GM18868 (cell line): ENCODE data around the gene CHST15.

Experiments
- ATAC-seq: cut with Tn5 transposase; IDR thresholded peaks from one replicate; pipeline ENCODE4 v1.9.1; 2021; ENCODE audit warnings: mild to moderate bottlenecking, moderate library complexity; ENCODE audit not compliant: unreplicated experiment

The CHST15 gene

DNA sequence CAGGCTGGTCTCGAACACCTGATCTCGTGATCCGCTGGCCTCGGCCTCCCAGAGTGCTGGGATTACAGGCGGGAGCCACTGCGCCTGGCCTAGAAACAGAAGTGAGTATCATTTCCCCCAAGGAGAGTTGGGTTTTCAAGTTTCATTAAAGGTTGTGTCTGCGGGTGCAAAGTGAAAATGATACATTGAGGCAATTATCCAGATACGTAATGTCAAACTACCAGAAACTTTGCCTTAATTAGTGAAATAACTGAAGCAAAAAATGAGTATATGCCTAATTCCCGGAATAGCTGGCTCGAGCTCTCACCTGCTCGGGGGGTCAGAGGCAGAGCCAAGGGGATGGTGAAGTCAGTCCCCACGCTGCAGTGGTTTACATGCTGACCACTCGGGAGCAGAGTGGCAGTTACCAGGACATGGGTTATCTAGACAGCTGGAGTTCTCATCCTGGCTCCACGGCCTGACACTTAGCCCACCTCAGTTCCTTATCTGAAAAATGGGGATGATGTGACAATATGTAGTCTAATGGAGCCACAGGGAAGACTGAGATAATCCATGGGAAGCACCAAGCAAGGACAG, 25.5 kb downstream of the CHST15 start:
- ATAC-seq, result no peak

DNA sequence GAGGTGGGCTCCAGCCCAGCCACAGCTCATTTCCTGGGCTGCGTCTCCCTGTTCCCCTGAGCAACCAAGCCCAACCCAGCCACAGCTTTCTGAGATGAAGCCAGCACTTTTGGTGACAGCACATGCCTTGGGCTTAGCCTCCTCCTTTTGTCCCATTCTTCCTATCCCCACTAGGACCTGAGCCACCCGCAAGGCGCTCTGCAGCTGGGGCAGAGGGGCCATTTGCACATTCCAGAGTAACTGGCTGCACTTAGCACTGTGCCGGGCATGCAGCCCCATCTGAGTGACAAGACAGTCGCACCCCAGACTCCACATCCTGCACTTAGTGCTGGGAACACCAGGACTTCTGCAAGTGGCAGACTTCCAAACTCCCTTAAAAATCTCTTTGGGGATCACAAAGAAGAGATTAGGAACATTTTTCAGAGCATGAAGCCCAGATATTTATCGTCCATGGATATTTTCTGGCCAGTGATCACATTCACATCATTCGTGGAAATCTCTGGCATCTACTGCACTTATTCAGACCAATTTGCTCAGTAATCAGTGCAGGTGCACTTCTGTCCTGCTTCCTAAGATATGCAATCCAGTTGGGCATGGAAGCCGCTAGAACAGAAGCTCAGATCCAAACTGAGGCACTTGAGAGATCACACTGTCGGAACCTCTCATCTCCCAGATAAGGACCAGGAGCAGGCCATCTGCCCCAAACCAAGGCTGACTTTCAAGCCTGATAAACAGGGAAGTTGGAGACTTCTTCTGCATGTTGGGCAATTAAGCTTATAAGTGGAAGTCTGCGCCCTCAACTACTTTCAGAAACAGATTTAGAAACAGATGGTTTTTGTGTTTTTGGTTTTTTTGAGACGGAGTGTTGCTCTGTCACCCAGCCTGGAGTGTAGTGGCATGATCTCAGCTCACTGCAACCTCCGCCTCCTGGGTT, 26.4 kb downstream of the CHST15 start:
- ATAC-seq, result no peak

DNA sequence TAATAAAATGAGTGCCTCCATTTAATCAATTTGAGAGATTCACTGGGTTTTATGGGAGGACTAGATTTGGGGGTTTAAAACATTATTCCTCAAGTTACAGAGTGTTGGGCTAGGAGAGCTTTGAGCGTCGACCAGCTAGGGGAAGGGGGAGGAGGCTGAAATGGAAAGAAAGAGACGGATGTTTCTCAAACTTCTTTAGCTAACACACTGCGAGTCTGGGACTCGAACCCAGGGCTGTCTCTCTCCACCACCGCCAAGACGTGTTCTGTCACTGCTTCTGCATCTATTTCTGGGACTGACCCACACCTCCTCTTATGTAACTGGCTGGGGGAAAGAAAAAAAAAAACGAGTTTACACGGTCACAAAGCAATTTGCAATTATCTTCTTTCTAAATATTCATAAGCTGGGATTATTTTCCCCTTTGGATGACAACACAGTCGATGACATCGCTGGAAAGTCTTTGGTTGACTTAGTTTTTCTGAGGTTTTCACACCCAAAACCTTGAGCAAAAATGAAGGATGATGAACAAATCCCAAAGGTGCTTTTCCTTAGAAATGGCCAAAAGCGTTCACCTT, 27.2 kb downstream of the CHST15 start:
- ATAC-seq, result no peak

DNA sequence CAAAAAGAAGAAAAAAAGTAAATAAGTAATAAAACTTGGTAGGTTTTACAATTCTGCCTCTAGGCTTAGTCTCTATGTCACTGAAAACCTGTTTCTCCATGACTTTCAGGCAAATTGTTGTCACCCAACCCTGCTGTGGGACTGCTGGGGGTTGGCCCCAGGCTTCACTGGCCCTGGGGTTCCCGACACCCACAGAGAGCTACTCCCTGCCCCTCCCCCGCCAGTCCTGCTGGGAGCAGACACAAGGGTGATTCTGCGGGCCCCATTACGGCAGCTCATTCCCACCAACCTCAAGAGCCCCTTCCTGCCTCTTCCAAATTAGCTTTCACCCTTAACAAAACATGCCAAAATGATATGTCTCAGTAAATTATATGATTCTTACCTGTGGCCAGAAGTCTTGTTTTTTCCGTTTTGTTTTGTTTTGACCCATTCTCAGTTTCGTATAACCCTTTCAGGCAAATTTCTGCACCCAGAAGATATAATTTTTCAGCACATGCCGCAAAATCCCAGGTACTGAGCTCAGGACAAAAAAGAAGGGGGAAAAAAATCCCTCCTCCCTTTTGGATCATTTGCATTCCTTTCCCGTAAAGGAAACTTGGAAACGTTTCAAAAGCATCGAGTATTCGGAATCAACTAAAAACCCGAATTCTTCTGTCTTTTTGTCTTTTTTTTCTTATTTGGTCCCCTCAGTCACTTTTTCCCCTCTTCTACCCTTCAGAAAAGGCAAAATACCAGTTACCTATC, 27.8 kb downstream of the CHST15 start:
- ATAC-seq, result no peak

DNA sequence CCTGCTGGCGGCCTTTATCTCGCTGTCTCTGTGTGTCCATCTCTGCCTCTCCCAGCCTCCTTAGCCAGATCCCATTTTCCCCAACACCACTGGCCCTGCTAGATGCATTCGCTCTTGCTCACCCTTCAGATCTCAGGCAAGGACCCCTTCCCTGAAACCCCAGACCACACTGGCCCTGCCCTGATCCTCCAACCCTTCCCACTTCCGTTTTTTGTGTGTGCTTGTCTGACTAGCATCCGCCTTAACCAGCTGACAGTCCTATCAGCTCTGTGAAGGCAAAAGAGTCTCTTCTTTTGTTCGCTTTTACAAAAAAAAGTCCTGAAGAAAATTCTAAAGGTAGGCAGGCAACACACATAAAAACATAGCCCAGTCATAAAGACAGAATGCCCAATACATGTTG, 28.7 kb downstream of the CHST15 start:
- no peak for ATAC-seq

DNA sequence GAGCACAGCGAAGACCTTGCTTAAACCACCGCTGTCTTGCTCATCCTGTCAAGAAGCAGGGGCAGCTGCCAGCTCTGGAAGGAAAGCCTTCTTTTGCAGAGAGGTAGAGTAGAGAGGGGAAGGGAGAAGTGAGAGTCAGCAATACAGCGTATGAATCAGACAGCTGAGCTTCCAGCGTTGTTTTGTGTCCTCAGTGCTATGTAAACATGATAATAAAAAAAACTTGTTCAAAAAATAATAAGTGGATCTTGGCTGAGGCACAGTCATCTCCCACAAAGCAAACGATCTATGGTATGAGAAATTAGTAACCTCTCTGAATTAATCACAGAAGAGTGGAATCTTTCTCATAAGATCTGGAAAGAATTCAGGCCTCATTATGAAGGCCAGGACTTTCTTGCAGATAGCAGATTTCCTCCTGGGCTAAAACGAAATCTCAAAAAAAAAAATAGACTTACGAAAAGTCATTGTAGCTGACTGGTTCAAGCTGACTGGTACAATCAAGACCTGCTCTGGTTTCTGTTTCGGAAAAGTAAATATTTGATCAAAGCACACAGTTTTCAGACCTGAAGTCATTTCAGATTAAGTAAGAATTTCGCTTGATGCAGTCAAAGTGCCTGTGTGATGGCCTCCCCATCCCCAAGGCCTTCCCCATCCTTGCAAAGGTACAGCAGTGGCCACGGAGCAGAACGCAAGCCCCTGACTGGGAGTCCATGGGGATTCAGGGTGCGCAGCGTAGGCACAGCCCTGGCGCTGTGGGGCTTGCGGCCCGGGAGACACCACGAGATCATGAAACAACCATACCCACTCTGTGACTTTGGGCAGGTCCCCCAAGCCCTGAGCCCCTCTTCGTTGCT, 29.4 kb downstream of the CHST15 start:
- no peak for ATAC-seq

DNA sequence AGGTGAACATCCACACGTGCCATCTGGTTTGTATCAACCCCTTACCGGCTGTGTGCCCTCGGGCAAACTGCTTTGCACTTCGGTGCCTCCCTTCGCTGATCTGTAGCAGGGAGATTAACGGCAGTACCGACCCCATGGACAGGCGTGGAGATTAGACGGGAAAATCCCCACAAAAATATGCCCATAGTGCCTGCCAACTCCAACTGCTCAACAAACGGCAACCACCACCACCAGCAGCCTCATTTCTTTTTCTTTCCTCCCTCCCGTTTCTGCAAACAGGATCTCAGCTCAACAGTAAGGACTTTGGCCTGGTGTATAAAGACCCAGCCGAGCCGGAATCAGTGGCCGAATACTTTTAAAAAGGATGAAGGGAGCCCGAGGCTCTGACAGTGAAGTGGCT, 31.0 kb downstream of the CHST15 start:
- no peak for ATAC-seq

DNA sequence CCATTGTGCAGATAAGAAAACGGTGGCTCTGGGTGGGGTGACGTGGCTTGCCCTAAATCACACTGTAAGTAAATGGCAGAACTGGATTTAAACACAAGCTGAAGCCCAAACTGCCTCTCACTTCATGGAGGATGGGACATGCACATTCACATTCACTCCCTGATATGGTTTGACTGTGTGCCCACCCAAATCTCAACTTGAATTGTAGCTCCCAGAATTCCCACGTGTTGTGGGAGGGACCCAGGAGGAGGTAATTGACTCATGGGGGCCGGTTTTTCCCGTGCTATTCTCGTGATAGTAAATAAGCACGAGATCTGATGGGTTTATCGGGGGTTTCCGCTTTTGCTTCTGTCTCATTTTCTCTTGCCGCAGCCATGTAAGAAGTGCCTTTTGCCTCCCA, 32.4 kb downstream of the CHST15 start:
- ATAC-seq, result no peak

DNA sequence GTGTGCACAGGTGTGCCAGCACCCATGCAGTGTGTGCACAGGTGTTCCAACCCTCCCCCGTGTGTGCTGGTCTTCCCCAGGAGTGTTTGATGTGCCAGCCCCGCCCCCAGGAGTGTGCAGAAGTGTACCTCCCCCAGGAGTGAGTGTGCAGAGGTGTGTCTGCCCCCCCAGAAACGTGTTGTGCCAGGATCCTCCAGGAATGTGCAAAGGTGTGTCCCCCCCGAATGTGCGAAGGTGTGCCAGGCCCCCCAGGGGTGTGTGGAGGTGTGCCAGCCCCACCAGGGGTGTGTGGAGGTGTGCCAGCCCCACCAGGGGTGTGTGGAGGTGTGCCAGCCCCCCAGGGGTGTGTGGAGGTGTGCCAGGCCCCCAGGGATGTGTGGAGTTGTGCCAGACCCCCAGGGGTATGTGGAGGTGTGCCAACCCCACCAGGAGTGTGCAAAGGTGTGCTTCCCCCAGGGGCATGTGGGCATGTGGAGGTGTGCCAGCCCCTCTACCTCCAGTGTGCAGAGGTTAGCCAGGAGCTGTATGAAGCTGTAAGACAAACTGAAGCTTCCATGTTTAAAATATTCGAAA, 33.2 kb downstream of the CHST15 start:
- no peak for ATAC-seq

DNA sequence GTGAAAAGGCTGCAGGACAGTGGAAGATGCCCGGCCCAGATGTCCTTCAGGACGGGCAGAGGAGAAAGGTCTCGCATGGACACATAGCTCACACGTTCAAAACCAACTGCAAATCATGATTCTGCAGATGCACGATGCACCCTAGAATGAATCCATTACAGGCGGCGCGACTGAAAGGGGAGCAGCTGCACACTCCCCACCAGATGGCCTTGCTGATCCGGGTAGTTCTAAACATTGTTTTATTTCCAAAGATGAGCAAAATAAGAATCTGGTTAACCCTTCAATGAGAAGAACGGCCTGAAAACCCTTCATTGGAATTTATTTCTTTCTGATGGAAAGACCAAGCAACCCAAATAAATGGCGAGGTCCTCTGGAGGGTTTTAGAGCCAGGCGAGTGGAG, 33.8 kb downstream of the CHST15 start:
- no peak for ATAC-seq

DNA sequence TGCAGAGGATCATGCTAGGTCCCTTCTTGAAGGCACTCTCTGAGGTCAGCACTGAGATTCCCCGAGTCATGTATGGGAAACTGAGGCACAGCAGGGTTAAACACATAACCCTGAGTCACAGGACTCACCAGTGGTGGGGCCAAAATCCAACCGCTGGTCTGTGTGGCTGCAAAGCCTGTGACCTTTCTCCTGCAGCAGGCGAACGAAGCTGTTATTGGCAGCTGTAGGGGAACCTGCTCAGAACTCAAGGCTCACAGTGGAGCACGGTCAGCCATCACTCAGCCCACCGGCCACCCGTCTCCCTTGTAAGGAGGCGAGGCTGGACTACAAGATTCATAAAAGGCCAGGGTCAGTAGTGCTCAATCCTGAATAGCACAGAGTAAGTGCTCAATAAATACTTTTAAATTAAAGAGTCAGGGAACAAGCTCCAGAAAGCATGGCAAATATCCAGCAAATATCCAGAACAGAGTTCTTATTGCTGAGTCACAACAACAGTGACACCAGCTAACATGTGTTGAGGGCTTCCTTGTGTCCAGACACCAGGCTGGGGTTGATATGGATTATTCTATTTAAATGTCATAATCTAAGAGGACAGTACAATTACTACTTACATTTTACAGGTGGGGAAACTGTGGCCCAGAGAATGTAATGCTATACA, 34.9 kb downstream of the CHST15 start:
- no peak for ATAC-seq

DNA sequence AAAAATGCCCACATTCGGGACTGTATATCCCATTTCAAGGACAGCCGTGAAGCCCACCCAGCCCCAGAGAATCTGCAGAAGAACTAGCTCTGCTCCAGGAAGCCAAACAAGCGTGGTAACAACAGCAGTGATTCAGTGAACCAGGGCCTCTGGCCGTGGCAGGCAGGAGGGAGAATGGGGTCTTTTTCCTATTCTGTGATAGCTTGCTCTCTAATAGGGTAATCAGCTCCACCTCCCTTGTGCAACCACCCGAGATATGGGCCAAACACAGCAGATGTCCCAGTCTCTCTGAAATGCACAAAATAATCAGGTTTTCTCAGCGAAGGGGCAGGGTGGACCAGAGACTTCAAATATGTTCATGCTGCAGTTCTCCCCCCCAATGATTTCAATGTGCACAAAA, 35.8 kb downstream of the CHST15 start:
- ATAC-seq, result no peak

DNA sequence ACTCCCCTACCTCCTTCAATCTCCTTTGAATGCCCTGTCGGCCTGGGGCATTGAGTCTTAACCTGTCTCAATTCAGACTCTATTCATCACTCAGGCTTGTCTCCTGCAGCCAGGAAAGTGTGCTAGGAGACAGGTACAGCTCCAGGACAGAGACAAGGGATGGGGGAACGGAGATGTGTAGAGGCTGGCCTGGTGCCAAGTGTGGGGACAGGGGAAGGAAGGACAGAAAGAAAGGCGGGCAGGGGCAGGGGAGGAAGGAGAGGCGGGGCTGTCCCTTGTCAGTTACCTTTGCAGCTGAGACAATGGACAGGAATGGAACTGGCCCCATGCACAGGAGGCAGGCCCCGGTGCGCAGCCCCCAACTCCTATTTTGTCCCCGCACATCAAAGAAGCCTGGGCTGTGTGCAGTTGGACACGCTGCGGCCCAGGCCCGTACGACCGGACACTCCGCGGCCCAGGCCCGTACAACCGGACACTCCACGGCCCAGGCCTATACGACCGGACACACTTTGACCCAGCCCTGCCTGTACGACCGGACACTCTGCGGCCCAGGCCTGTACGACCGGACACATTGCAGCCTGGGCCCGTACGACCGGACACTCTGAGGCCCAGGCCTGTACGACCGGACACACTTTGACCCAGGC, 36.9 kb downstream of the CHST15 start:
- no peak for ATAC-seq

DNA sequence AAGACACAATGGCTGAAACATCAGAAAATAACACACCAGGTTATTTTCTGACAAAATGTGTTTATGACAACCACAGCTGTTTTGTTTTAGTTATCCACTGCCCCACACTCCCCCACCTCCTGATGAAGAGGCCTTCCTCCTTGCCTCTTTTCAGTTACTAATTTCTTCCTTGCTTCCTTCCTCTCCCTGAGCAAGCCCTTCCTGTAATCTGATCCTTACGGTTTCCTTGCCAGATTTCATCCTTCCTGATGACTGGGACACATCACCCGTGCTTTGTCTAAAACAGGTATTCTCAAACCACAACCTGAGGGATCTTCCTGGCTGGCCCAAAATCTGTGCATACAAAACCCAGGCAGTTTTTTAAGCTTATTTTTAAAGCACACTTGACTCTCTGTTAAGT, 39.4 kb downstream of the CHST15 start:
- no peak for ATAC-seq

DNA sequence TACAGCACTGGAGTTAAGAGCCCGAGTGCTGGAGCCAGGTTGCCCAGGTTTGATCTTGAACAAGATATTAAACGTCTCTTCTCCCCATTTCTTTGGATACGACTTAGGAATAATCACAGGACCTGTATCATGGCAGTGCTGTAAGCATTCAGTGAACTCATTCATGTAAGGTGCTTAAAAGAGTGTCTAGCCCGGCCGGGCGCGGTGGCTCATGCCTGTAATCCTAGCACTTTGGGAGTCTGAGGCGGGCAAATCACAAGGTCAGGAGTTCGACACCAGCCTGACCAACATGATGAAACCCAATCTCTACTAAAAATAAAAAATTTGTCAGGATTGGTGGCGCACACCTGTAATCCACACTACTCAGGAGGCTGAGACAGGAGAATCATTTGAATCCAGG, 40.8 kb downstream of the CHST15 start:
- ATAC-seq, result no peak

DNA sequence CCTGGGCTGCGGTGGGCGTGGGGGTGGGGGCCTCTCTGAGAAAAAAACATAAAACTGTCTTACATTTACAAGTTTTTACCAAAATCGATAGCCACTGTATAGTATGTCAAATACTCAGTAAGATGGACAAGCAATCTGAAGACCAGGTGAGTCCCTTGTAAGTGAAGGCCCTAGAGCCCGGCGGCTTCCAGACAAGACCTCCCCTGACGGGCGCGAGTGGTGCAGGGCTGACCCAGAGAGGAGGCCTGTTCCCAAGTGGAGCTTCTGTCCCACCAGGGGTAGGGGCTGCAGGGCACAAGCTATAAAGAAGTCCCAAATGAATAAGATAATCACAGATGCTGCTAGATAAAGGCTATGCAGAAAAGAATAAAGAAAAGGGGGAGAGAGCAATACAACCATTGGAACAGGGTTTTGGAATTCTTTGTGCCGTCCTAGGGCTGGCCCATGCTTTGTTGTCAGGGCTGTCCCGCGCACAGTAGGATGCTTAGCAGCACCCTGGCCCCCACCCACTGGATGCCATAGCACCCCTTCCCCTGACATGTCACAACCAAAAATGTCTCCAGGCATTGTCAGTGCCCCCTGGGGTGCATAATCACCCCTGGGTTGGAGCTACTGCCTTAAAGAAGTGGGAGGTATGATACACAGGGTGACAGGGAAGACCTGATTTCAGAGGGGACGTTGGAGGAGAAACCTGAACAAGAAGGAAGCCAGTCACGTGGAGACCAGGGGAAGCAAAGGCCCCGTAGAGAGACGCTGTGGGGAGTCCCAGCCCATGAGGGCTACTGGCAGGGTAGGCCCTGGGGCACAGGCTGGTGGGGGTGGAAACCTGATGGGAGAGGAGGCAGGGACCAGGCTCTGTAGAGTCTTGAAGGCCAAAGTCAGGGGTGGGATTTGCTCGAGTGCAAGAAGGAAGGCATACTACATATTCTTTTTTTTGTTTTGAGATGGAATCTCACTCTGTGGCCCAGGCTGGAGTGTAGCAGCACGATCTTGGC, 43.1 kb downstream of the CHST15 start:
- no peak for ATAC-seq

DNA sequence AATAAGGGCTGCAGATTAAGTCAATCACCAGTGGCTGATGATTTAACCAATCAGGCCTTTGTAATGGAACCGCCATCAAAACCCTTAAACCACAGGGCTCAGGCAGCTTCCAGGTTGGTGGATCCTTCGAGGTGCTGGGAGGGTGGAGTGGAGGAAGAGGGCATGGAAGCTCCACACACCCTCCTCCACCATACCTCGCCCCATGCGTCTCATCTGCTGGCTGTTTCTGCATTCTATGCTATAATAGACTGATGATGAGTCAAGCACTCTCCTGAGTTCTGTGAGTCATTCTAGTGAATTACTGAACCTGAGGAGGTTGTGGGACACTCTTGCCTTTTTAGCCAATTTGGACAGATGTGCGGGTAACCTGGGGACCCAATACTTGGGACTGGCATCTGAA, 43.9 kb downstream of the CHST15 start:
- no peak for ATAC-seq
